ENCODE results near the gene C4BPA. TPM values are rescaled to one million over a fixed set of nuclear protein-coding genes. Genes with fewer than 3 reads are reported as not detected.

C4BPA gene
- total and polyA plus RNA-seq, 10 of the 15 experiments (the other 5 are each of a cell fraction or from before 2014, with no cell fraction given) = 0.31 TPM; not detected in 9

DNA sequence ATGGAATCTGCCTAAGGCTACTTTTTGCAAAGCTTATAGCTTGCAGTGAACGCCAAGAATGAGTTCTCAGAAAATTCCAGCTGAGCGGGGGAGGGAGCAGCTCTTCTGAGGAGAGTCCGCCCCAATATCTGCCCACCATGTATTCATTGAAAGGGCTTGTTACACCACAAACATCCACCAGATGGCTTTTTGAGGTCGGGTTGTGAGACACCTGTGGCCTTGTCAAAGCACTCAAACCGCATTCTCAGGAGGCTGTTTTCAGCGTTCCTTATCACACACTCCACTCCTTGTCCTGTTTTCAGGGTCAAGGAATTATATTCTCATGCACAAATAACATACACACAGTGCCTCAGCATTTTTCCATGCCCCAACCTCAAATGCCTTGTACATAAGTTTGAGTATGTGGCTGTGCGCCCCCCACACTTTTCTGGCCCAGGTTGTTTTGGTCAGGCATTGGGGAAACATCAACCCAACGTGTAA, 19.3 kb upstream of the C4BPA start (continued):
- no peak for TF ChIP-seq EZH2 (IDR thresholded peaks at IDR 0.05; ENCODE audit: borderline replicate concordance, control insufficient read depth, low read depth, low read length)
- TF ChIP-seq SRF (IDR thresholded peaks at IDR 0.05; ENCODE audit: low read depth in 2 of 2, low read length in 2 of 2) = no peak
- TF ChIP-seq HCFC1 (IDR thresholded peaks at IDR 0.05; ENCODE audit: low read length) = no peak
- TF ChIP-seq E2F8 (IDR thresholded peaks at IDR 0.05; ENCODE audit: low read depth, partially characterized antibody) = no peak
- no peak for TF ChIP-seq NFIC (IDR thresholded peaks at IDR 0.05; ENCODE audit: low read depth, low read length)
- TF ChIP-seq POLR2A (IDR thresholded peaks at IDR 0.05; ENCODE audit: low read depth, low read length) = no peak
- no peak for TF ChIP-seq PAX8 (IDR thresholded peaks at IDR 0.05)
- TF ChIP-seq ZNF207 (IDR thresholded peaks at IDR 0.05; ENCODE audit: borderline replicate concordance) = no peak
- no peak for TF ChIP-seq ZNF24 (IDR thresholded peaks at IDR 0.05)
- TF ChIP-seq CHD1 (IDR thresholded peaks at IDR 0.05; ENCODE audit: low read depth, low read length) = no peak
- no peak for TF ChIP-seq NFYA (IDR thresholded peaks at IDR 0.05; ENCODE audit: borderline replicate concordance, low read depth, low read length)
- TF ChIP-seq CEBPZ (IDR thresholded peaks at IDR 0.05; ENCODE audit: low read depth, low read length) = no peak
- no peak for TF ChIP-seq ETV6 (conservative IDR thresholded peaks at IDR 0.05 in 1 of 2, IDR thresholded peaks at IDR 0.05 in 1 of 2; ENCODE audit: borderline replicate concordance in 1 of 2, low read depth in 1 of 2)
- no peak for TF ChIP-seq E4F1 (IDR thresholded peaks at IDR 0.05; ENCODE audit: borderline replicate concordance, partially characterized antibody)
- TF ChIP-seq JUNB (IDR thresholded peaks at IDR 0.05) = no peak
- no peak for TF ChIP-seq TCF7 (IDR thresholded peaks at IDR 0.05; ENCODE audit: borderline replicate concordance)
- TF ChIP-seq ZNF622 (IDR thresholded peaks at IDR 0.05) = no peak
- TF ChIP-seq TCF3 (IDR thresholded peaks at IDR 0.05; ENCODE audit: borderline replicate concordance, insufficient read depth, low read depth, low read length) = peak; percentile 55; the same call in 1 of the 2 replicates
- peak; percentile 71 for TF ChIP-seq CBFB (IDR thresholded peaks at IDR 0.05; ENCODE audit: low read depth)
- TF ChIP-seq RBBP5 (conservative IDR thresholded peaks at IDR 0.05) = no peak
- no peak for TF ChIP-seq JUND (IDR thresholded peaks at IDR 0.05; ENCODE audit: low read depth, low read length)
- TF ChIP-seq ATF7 (IDR thresholded peaks at IDR 0.05; ENCODE audit: low read depth) = no peak
- TF ChIP-seq CBX5 (IDR thresholded peaks at IDR 0.05; ENCODE audit: low read depth) = no peak
- no peak for TF ChIP-seq FOXM1 (IDR thresholded peaks at IDR 0.05; ENCODE audit: low read depth, low read length)
- TF ChIP-seq WRNIP1 (IDR thresholded peaks at IDR 0.05; ENCODE audit: borderline replicate concordance, low read depth, low read length) = no peak
